CD14-positive monocyte (primary cell): ENCODE measurements around the gene NR4A1. TPM values are rescaled to one million over a fixed set of nuclear protein-coding genes. Genes with fewer than 3 reads are reported as not detected.

Experiments used
- DNase-seq, 3 donors: peaks; one replicate each; pipeline ENCODE4 v3.0.0-alpha.2; 2011 to 2022
- H2AFZ ChIP-seq: 2 replicates; pipeline ENCODE4 v1.6.0; 2012; ENCODE audit warnings: mild to moderate bottlenecking, low read depth, low read length, inconsistent platforms; ENCODE audit not compliant: insufficient read depth, poor library complexity, severe bottlenecking
- H3K27ac ChIP-seq, 2 donors: 1 replicate in 1 of 2; 2 replicates in 1 of 2; pipeline ENCODE4 v1.5.1; 2012 to 2013; ENCODE audit warnings: low read length in 2 of 2, control low read depth in 1 of 2, inconsistent platforms in 1 of 2, low read depth in 1 of 2, mild to moderate bottlenecking in 1 of 2
- H3K27me3 ChIP-seq, 2 donors: one replicate each; pipeline versions ENCODE4 v1.6.0 to v1.6.1; 2011 to 2013; ENCODE audit warnings: low read length in 2 of 2; ENCODE audit not compliant: control insufficient read depth in 2 of 2, insufficient read depth in 2 of 2
- H3K36me3 ChIP-seq, 2 donors: replicated peaks in 1 of 2; 1 replicate in 1 of 2; 2 replicates in 1 of 2; pipeline versions ENCODE4 v1.5.1 to v1.6.1; 2012 to 2013; ENCODE audit warnings: low read length in 2 of 2, control low read depth in 1 of 2, inconsistent platforms in 1 of 2, mild to moderate bottlenecking in 1 of 2; ENCODE audit not compliant: insufficient read depth in 2 of 2, control insufficient read depth in 1 of 2
- H3K4me1 ChIP-seq, 2 donors: 1 replicate in 1 of 2; 2 replicates in 1 of 2; pipeline versions ENCODE4 v1.5.1 to v1.6.1; 2012 to 2013; ENCODE audit warnings: low read length in 2 of 2, control low read depth in 1 of 2, inconsistent platforms in 1 of 2, mild to moderate bottlenecking in 1 of 2, moderate library complexity in 1 of 2; ENCODE audit not compliant: insufficient read depth in 2 of 2, control insufficient read depth in 1 of 2
- H3K4me2 ChIP-seq: replicated peaks from 2 replicates; pipeline ENCODE3; 2012; ENCODE audit warnings: low read length, moderate library complexity, mild to moderate bottlenecking; ENCODE audit not compliant: poor library complexity, severe bottlenecking; ENCODE audit errors: extremely low read depth
- H3K4me3 ChIP-seq, 3 experiments: fragments of 200-600 bp in 1 of 3; sonication (generic) in 1 of 3; replicated peaks in 1 of 3; 1 replicate in 2 of 3; 2 replicates in 1 of 3; pipeline ENCODE4 v1.5.1; 2011 to 2013; ENCODE audit warnings: low read length in 3 of 3, mild to moderate bottlenecking in 3 of 3, control low read depth in 2 of 3, low read depth in 2 of 3, inconsistent platforms in 1 of 3, moderate library complexity in 1 of 3
- H3K79me2 ChIP-seq: 2 replicates; pipeline ENCODE4 v1.6.0; 2012; ENCODE audit warnings: mild to moderate bottlenecking, control low read depth, inconsistent platforms, low read length, moderate library complexity; ENCODE audit not compliant: insufficient read depth
- H3K9ac ChIP-seq: 2 replicates; pipeline ENCODE4 v1.6.0; 2017; ENCODE audit warnings: low read length, mild to moderate bottlenecking; ENCODE audit not compliant: insufficient read depth, poor library complexity, severe bottlenecking
- H3K9me3 ChIP-seq, 2 donors: replicated peaks in 1 of 2; 1 replicate in 1 of 2; 2 replicates in 1 of 2; pipeline versions ENCODE4 v1.5.1 to v1.6.1; 2012 to 2013; ENCODE audit warnings: low read length in 2 of 2, control low read depth in 1 of 2; ENCODE audit not compliant: control insufficient read depth in 1 of 2, insufficient read depth in 1 of 2
- H4K20me1 ChIP-seq: 2 replicates; pipeline ENCODE4 v1.6.0; 2012; ENCODE audit warnings: mild to moderate bottlenecking, low read length, control low read depth, moderate library complexity; ENCODE audit not compliant: insufficient read depth
- H3K27ac Mint-ChIP-seq, 7 donors: one replicate each; pipeline ENCODE4 v1.8.0; 2020; ENCODE audit warnings: mild to moderate bottlenecking in 7 of 7, mixed read lengths in 7 of 7, moderate library complexity in 6 of 7, inconsistent platforms in 2 of 7
- H3K27me3 Mint-ChIP-seq, 3 donors: one replicate each; pipeline ENCODE4 v1.8.0; 2021 to 2022; ENCODE audit warnings: low read depth in 3 of 3, mild to moderate bottlenecking in 3 of 3, mixed read lengths in 3 of 3, moderate library complexity in 3 of 3, inconsistent platforms in 1 of 3
- H3K36me3 Mint-ChIP-seq, 2 donors: one replicate each; pipeline ENCODE4 v1.8.0; 2020; ENCODE audit warnings: mixed read lengths in 2 of 2, inconsistent platforms in 1 of 2, mild to moderate bottlenecking in 1 of 2
- H3K4me1 Mint-ChIP-seq: one replicate; pipeline ENCODE4 v1.8.0; 2020; ENCODE audit warnings: mild to moderate bottlenecking, mixed read lengths
- H3K4me3 Mint-ChIP-seq, 2 donors: one replicate each; pipeline ENCODE4 v1.8.0; 2020; ENCODE audit warnings: mild to moderate bottlenecking in 2 of 2, mixed read lengths in 2 of 2, moderate library complexity in 1 of 2
- H3K9me3 Mint-ChIP-seq, 7 donors: one replicate each; pipeline ENCODE4 v1.8.0; 2020 to 2022; ENCODE audit warnings: mixed read lengths in 7 of 7, mild to moderate bottlenecking in 6 of 7, moderate library complexity in 6 of 7, inconsistent platforms in 2 of 7
- CTCF ChIP-seq: fragments of 200-600 bp; IDR thresholded peaks from one replicate; pipeline ENCODE4 v1.8.0; 2022; ENCODE audit warnings: antibody characterized with exemption, mild to moderate bottlenecking
- WGBS: methylation state at CpG from one replicate; pipeline ENCODE4 v1.1.5; 2013; ENCODE audit warnings: missing lambda C conversion rate; ENCODE audit not compliant: insufficient coverage; 5-methylcytosine and 5-hydroxymethylcytosine counted together
- intact Hi-C, 2 donors: fragments of 100-400 bp; cut with micrococcal nuclease; formaldehyde crosslinking; loops; one replicate each; pipeline versions ENCODE4 v1.15.0 to v1.15.1; 2023
- polyA plus RNA-seq, 3 donors: library from polyadenylated mRNA; depleted of rRNA in 1 of 3; unstranded in 2 of 3; stranded (reverse) in 1 of 3; fragments of 300-500 nt in 2 of 3; fragments of >200 nt in 1 of 3; fragmentation: Illumina TruSeq in 2 of 3; gene quantifications; 1 replicate in 2 of 3; 2 replicates in 1 of 3; pipeline ENCODE4 v1.2.3, GENCODE V29; 2012 to 2021

The NR4A1 gene
- polyA plus RNA-seq, 3 donors: 10.1 to 1,297 (median 41.4) TPM

DNA sequence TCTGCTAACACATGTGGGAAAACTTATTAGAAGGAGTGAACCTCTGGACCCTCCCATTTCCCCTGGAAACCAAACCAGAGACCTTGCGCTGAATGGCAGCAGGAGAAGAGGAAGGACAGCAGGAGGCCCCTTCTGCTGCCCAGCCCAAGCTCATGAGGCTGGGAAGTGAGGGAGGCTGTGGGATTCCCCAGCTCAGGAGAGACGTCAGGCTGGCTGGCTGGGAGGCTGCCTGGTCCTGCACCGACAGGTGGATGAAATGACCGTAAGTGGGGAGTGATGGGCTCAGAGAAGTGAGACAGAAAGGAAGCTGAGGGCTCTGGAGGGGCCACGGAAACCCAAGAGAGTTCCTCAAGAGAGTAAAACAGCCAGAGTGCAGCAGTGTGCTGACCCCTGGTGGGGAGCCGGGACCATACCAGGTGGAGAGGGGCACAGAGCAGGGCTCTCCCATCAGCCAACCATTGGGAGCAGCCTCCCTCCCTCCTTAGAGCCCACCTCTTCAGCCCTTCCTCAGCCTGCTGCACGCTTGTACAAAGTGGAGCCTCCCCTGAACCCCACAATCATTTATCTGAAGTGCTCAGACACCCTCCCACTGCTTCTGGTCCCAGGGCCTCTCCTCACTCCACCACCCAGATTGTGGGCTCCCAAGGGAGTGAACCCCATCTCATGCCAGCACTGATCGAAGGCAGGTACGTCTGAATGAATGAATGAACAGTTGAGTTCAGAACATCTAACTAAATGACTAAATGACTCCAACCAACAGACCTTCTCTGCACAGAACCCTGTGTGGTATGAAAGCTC is 30.5 kb upstream of the NR4A1 start:
- Histone ChIP-seq H3K9me3 (no peaks in the 10 kb centered on the region), H3K27ac (no peak overlapping the region), H3K4me2 (peak overlapping the region; percentile 53), H3K9ac (no peak overlapping the region), H3K4me1 (peaks cover 35 to 41% of the 10 kb centered on the region in 2 donors), H3K79me2 (no peaks in the 10 kb centered on the region), H3K4me3 (peak overlapping the region in 1 of 3 experiments; percentile 23), H4K20me1 (no peaks in the 10 kb centered on the region), H3K36me3 (no peaks in the 10 kb centered on the region), H3K27me3 (peaks cover 0 to 8% of the 10 kb centered on the region in 2 donors), H2AFZ (peak overlapping the region; percentile 37)
- Mint-ChIP-seq H3K4me3 (peak overlapping the region; percentile 64), H3K9me3 (peaks cover 0 to 4% (median 0%) of the 10 kb centered on the region in 7 donors), H3K4me1 (peaks cover 41% of the 10 kb centered on the region), H3K27me3 (peaks cover 12 to 42% (median 23%) of the 10 kb centered on the region in 3 donors), H3K27ac (peak overlapping the region in 2 of 7 donors; percentile 32 to 82), H3K36me3 (peaks cover 0 to 2% of the 10 kb centered on the region in 2 donors)
- DNase-seq: peak; percentile 51 to 66 (median 61)
- 1% methylated on average over 7 of the region's 9 CpGs for WGBS
- intact Hi-C loops: loop anchor here in 1 of 2 donors (5.0 kb wide), 1 partner anchor 598 kb away; the partner anchor contains the start of gene SLC4A8
- peak; percentile 85 for TF ChIP-seq CTCF

GRCh38 chr12:52022841-52023181 is 28.4 kb upstream of the NR4A1 start:
- Histone ChIP-seq H3K27me3 (peaks cover 0 to 8% of the 10 kb centered on the region in 2 donors), H3K4me1 (peaks cover 39 to 55% of the 10 kb centered on the region in 2 donors), H3K9ac (peak overlapping the region; percentile 39), H3K36me3 (no peaks in the 10 kb centered on the region), H4K20me1 (no peaks in the 10 kb centered on the region), H3K9me3 (no peaks in the 10 kb centered on the region), H3K27ac (no peak overlapping the region), H3K4me2 (peak overlapping the region; percentile 95), H3K4me3 (peak overlapping the region; percentile 21 to 71 (median 37)), H3K79me2 (no peaks in the 10 kb centered on the region), H2AFZ (peak overlapping the region; percentile 87)
- Mint-ChIP-seq H3K36me3 (peaks cover 0 to 2% of the 10 kb centered on the region in 2 donors), H3K9me3 (peaks cover 0 to 4% (median 0%) of the 10 kb centered on the region in 7 donors), H3K4me1 (peaks cover 53% of the 10 kb centered on the region), H3K27me3 (peaks cover 7 to 31% (median 23%) of the 10 kb centered on the region in 3 donors), H3K4me3 (peak overlapping the region; percentile 75 to 92), H3K27ac (peak overlapping the region in 4 of 7 donors; percentile 18 to 94 (median 76))
- 0% methylated on average over 12 of the region's 14 CpGs for WGBS
- intact Hi-C loops: loop anchor here in 1 of 2 donors (2.0 to 5.0 kb wide), 2 partner anchors 34 to 601 kb away; partner anchors contain the start of gene SLC4A8
- TF ChIP-seq CTCF: no peak
- no peak for DNase-seq
